RPMI7951 (cell line): Measurements from ENCODE around the gene PLEKHA3. TPM values are rescaled to one million over a fixed set of nuclear protein-coding genes. Genes with fewer than 3 reads are reported as not detected.
"Not testable (repeated sequence)": the region's sequence is repeated elsewhere in the genome, so short reads cannot be mapped to it uniquely, and the experiment has no call there.

Experiments used
- DNase-seq: peaks from one replicate; pipeline ENCODE4 v3.0.0-alpha.2; 2012; ENCODE audit warnings: low read depth
- total RNA-seq: library from RNA; depleted of rRNA; stranded (reverse); fragments of >200 nt; shearing (Covaris generic); gene quantifications from 2 replicates; pipeline ENCODE4 v1.2.3, GENCODE V29; 2014; rRNA removed

PLEKHA3 gene
- total RNA-seq, 1 experiment from 2014 or later, result 6.8 TPM

DNA sequence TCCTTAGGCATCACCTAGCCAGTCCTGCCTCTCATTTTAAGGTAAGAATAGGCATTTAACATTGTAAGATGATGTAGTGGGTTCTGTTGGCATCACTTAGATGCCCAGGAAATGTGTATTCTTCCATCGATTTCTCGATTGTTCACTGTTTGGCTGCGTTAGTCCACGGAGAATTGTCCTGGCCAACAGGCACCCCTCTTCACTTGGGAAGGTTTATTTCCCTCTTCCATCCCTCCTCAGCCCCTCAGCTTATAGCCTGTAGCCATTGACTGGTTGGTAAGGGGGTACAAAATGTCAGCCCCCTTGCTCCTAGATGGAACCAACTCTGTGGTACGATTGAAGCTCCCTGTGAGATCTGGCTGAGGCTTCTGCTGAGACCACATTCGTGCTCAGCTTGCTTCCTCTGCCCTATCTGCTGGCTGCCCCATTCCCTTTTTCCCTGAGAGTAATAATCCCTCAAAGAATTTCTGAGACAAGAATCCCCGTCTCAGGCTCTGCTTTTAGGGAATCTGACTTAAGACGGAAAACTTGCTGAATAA is 43.4 kb downstream of the PLEKHA3 start:
- DNase-seq, result no peak

DNA sequence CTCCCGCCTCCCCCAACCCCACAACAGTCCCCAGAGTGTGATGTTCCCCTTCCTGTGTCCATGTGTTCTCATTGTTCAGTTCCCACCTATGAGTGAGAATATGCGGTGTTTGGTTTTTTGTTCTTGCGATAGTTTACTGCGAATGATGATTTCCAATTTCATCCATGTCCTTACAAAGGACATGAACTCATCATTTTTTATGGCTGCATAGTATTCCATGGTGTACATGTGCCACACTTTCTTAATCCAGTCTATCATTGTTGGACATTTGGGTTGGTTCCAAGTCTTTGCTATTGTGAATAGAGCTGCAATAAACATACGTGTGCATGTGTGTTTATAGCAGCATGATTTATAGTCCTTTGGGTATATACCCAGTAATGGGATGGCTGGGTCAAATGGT is 44.8 kb downstream of the PLEKHA3 start:
- not testable (repeated sequence) for DNase-seq

DNA sequence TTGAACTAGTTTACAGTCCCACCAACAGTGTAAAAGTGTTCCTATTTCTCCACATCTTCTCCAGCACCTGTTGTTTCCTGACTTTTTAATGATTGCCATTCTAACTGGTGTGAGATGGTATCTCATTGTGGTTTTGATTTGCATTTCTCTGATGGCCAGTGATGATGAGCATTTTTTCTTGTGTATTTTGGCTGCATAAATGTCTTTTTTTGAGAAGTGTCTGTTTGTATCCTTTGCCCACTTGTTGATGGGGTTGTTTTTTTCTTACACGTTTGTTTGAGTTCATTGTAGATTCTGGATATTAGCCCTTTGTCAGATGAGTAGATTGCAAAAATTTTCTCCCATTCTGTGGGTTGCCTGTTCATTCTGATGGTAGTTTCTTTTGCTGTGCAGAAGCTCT is 45.2 kb downstream of the PLEKHA3 start:
- DNase-seq, result not testable (repeated sequence)

DNA sequence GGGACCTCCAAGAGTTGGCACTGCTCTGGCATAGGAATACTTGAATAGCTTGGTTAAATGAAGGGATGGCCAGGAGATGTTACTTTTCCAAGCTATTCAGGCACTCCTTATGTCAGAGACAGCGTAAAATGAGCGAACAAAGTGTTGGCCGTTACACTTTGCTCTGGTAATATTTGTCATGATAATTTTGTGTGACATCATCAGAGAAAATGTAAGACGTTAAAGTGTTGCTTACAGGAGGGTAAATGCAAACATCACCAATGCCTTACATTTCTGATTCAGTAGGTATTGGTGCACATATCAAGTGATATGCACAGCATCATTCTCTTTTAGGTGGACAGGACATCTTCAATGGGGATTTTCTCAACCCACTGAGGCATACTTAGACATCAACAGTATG is 46.0 kb downstream of the PLEKHA3 start:
- no peak for DNase-seq

DNA sequence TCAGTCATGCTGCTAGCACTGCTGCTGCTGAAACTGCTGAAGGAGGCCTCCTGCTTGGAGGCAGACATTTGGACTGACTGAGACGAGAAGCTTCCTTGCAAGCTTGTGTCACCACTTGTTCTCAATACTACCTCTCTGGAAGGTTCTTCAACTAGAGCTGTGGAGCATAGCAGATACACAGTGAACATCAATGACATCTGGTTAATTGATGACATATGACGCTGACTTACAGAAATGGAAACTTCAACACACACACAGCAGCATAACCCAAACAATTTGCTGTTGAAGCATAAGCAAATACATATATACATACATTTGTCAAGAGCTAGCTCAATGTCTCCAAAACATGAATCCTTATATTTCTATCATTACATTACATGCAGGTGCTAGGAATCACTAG is 47.3 kb downstream of the PLEKHA3 start:
- DNase-seq, result no peak

DNA sequence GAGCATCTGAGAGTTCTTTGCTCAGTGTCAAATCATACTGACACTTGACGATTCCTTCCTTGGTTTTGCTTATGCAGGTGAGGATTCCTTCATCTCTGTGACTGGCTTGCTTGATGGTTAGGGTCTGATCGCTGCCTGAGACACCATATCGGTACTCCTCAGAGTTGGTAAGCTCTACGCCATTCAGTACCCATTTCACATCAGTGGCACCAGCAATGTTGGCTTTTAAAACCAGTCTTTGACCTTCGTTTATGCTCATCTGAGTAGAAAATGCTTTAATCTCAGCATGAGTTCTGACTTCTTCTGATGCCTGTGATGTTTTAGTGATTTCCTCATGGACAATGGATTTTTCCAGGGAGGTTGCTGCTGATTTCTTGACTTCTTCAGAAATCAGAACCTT is 48.4 kb downstream of the PLEKHA3 start:
- no peak for DNase-seq

DNA sequence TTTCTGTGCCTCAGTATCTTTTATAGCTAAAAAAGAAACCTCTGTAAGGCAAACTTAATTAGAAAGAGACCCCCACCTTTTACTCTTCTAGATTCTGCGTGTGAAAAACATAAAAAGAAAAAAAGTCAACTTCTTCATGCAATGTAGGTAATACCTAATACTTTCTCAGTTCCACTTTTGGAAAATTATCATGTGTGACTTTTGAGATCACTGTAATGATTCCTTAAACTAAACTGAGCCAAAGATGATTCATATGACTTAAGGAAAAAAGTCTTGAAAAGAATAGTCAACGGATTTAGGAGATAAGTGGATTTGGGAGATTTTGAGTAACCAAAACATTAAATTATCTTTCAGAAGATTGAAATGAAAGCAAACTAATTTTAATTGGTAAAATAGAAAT is 48.9 kb downstream of the PLEKHA3 start:
- DNase-seq, result no peak

DNA sequence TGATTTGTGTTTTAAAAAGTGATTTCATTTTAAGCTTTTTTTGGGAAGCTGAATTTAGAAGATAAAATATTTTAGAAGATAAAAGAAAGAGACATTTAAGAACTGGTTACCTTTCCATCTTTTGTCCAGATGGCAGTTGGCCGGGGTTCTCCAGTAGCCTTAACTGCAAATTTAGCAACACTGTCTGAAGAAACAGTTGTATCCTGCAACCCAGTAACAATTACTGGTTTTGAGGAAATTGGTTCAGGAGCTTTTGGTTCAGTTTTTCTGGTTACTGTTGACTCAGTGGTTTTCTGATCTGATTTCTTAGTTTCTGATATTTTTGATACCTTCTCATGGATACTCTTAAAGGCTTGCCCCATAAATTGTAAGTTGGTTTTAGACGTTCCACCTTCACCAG is 49.9 kb downstream of the PLEKHA3 start:
- DNase-seq, result no peak

DNA sequence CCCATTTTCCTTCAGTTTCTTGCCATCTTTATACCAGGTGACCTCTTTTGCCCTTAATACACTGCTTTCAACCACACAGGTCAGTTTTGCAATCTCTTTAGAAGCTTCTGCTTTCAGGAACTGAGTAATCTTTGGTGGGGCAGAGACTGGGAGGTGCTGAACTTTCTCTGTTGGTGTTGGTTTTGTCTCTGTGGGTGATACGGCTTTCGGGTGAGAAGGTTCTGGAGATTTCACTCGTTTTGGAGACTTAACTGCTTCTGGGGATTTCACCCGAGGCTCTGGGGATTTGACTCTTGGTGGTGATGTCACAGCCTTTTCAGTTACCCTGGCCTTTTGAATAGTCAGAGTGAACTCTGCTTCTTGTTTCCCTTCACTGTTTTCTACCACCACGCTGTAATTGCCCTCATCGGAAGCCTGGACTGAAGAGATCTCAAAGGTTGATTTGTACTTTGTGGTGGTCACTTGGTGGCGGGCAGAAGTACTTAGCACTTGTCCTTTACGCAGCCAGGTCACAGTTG is 50.4 kb downstream of the PLEKHA3 start:
- DNase-seq, result no peak

DNA sequence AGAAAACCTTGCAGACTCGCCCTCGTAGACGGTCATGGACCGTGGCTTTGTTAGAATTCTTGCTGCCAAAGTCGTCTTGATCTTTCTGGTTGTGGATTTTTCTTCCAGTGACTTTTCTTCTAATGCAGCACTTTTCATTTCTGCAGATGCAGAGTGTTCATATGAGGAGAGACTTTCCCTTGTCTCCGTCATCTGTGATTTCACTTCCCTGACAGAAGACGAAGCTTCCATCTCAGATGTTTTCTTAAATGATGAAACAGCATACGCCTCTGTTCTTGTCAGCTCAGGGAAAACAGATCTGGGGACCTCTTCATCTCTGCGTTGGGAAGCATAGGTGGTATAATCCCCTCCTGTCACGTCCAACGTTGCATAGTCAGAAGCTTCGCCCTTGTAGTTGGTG is 50.9 kb downstream of the PLEKHA3 start:
- no peak for DNase-seq

DNA sequence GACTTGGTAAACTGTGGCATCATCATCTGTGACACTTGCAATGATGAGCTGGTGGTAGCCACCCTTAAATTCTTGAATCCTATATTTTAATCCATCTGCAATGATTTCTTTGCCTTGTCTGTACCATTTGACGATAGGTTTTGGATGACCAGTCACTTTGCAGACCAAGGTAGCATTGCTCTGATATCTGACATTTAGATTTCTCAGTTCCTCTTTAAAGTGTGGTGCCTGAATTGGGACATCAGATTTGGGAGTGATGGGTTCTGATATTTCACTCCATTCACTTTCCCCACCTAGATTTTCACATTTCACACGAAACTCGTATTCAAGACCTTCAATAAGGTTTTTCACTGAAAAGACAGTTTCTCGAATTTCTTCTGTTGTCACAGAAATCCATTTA is 55.8 kb downstream of the PLEKHA3 start:
- no peak for DNase-seq

DNA sequence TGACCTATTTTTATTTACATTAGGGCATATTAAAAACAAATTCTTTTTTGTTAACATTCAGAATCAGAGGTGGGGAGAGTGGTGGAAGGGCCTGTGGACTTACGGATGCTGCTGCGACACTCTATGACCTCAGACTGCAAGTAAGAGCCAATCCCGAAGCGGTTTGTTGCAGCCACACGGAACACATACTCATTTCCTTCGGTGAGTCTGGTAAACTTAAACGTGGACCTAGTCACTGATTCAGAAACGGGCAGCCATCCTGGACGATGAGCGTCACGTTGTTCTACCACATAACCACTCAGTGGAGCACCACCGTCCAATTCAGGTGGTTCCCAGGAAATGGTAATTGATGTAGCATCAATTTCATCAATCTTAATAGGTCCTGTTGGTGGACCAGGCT is 61.9 kb downstream of the PLEKHA3 start:
- DNase-seq, result no peak

DNA sequence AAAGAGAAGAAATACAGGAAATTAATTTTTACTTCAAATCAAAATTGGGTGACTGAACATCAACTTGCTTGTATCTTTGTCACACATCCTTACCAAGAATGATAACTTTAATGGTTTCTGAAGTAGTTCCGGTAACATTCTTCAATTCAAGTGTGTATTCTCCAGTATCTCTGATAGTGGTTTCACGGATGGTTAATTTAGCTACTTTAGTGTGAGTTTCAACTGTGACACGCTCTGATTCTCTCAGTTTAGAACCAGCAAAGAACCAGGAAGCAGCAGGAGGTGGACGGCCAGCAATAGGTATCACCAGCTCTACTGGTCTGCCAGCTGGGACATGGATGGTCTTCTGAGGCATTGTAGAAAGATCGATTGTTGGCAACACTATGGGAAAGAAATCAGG is 62.3 kb downstream of the PLEKHA3 start:
- DNase-seq, result no peak

DNA sequence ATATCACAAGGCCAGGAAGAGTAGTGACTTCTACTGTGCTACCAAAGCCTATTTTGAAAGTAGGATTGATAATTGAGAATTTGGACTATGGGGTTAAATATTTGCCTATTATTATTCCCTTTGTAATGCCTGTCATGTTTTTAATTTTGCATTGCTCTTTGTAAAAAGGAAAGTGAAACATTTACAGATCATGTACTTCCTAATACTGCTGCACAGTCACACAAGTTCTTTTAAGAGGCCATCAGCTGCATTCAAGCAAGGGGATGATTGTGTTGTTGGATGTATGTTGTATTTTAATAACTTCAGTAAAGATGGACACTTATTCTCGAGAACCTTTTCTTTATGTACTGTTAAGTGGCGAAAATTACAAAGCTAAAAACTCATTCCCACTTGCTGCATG is 70.1 kb downstream of the PLEKHA3 start:
- DNase-seq, result no peak

DNA sequence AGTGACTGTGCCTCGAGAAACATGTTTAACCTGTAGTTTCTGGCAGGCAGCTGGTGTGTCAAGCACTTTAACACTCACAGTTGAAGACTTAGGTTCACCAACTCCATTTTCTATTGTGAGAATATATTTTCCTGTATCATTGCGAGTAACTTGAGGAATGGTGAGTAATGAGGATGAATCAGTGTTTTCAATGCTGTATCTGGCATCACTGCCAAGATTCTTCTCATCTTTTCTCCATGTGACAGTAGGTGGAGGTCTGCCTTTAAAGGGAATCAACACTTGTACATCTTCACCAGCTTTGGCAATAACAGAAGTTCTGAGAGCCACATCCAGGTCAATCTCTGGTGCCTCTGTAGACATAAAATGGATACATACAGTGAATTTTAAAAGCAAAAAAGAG is 72.8 kb downstream of the PLEKHA3 start:
- DNase-seq, result peak; percentile 75

Other genes with a start within 250 kb of the PLEKHA3 start
- gene PRKRA, start 29.3 kb upstream of the PLEKHA3 start, total RNA-seq, result 82.5 and 96.2 TPM in 2 replicates
- 0.59 TPM in 1 of 2 replicates, not detected in the other for gene PJVK, start 29.1 kb upstream of the PLEKHA3 start, total RNA-seq
- 50.8 and 60.6 TPM in 2 replicates for gene FKBP7, start 1.9 kb upstream of the PLEKHA3 start, total RNA-seq